Mucosa of descending colon (tissue), 3 donors: ENCODE measurements around the gene GRK3. TPM values are rescaled to one million over a fixed set of nuclear protein-coding genes. Genes with fewer than 3 reads are reported as not detected.

Experiments
- ATAC-seq: fragments of 200-7000 bp; cut with Tn5 transposase; one replicate; pipeline ENCODE4 v1.9.1; 2020; ENCODE audit warnings: mild to moderate bottlenecking, moderate library complexity
- DNase-seq, 3 donors: peaks; one replicate each; pipeline ENCODE4 v3.0.0-alpha.2; 2020
- H3K36me3 ChIP-seq: fragments of 200-600 bp; one replicate; pipeline ENCODE4 v1.8.0; 2021; ENCODE audit warnings: low read depth, mild to moderate bottlenecking
- H3K4me1 ChIP-seq: fragments of 200-600 bp; one replicate; pipeline ENCODE4 v1.8.0; 2021; ENCODE audit warnings: low read depth, mild to moderate bottlenecking
- H3K4me3 ChIP-seq: fragments of 200-600 bp; one replicate; pipeline ENCODE4 v1.8.0; 2021; ENCODE audit warnings: mild to moderate bottlenecking
- H3K9me3 ChIP-seq: fragments of 200-600 bp; one replicate; pipeline ENCODE4 v1.8.0; 2021; ENCODE audit warnings: mild to moderate bottlenecking
- CTCF ChIP-seq: fragments of 200-600 bp; IDR thresholded peaks from one replicate; pipeline ENCODE4 v1.8.0; 2022; ENCODE audit warnings: antibody characterized with exemption, mild to moderate bottlenecking
- intact Hi-C, 2 donors: fragments of 100-400 bp; cut with DNase I in 1 of 2; cut with micrococcal nuclease in 1 of 2; formaldehyde crosslinking; loops; one replicate each; pipeline versions ENCODE4 v1.11.0 to v1.11.1; 2022; cut with DNase I, micrococcal nuclease
- total RNA-seq, 3 donors: library from RNA; stranded (reverse); fragmentation: NEBNext Ultra II Directional in 2 of 3; extraction: Animal tissue kit (Norgen Biotek cat#: 25700) in 2 of 3; gene quantifications; one replicate each; pipeline versions ENCODE4 v1.2.1 to v1.2.4, GENCODE V29; 2021 to 2023
- donor health status: DM: no; HTN: no; CAD: no; lungs with moderate emphysema.
- donor health status: DM: no; HTN: no; CAD: no.
- donor health status: DM: no; HTN: yes; CAD: no.

Gene GRK3
- total RNA-seq, 3 donors from 2014 or later = 2.1 to 16.1 (median 3.2) TPM

- H3K4me1 ChIP-seq = no peaks in the 10 kb centered on the region
- DNase-seq = no peak
- no peak for TF ChIP-seq CTCF
- no peaks in the 10 kb centered on the region for H3K36me3 ChIP-seq
- no peak for ATAC-seq
- no peak overlapping the region for H3K4me3 ChIP-seq
- no peaks in the 10 kb centered on the region for H3K9me3 ChIP-seq
- intact Hi-C loops = no loop called here
Observed at GRCh38 chr22:25534724-25535123, 29.8 kb upstream of the GRK3 start.

- ATAC-seq (no peak), DNase-seq (no peak)
- intact Hi-C loops = no loop called here
- H3K36me3 ChIP-seq = no peaks in the 10 kb centered on the region
- no peaks in the 10 kb centered on the region for H3K9me3 ChIP-seq
- TF ChIP-seq CTCF = no peak
- no peaks in the 10 kb centered on the region for H3K4me1 ChIP-seq
- H3K4me3 ChIP-seq = no peak overlapping the region
Observed at GRCh38 chr22:25536589-25536988, 27.9 kb upstream of the GRK3 start.

- no peaks in the 10 kb centered on the region for H3K9me3 ChIP-seq
- ATAC-seq = no peak
- H3K4me3 ChIP-seq = no peak overlapping the region
- no peak for DNase-seq
- no peak for TF ChIP-seq CTCF
- no peaks in the 10 kb centered on the region for H3K4me1 ChIP-seq
- intact Hi-C loops = no loop called here
- no peaks in the 10 kb centered on the region for H3K36me3 ChIP-seq
Observed at GRCh38 chr22:25540166-25540907, 24.1 kb upstream of the GRK3 start.

GRCh38 chr22:25540908-25541660 lies 23.4 kb upstream of the GRK3 start:
- Histone ChIP-seq H3K4me3 (no peak overlapping the region), H3K4me1 (no peaks in the 10 kb centered on the region), H3K9me3 (no peaks in the 10 kb centered on the region), H3K36me3 (no peaks in the 10 kb centered on the region)
- no peak for TF ChIP-seq CTCF
- ATAC-seq = no peak
- intact Hi-C loops = no loop called here
- no peak for DNase-seq

- no peak for ATAC-seq
- Histone ChIP-seq H3K4me3 (no peak overlapping the region), H3K4me1 (no peaks in the 10 kb centered on the region), H3K9me3 (no peaks in the 10 kb centered on the region), H3K36me3 (no peaks in the 10 kb centered on the region)
- no peak for DNase-seq
- intact Hi-C loops = no loop called here
- no peak for TF ChIP-seq CTCF
Observed at GRCh38 chr22:25542191-25542590, 22.3 kb upstream of the GRK3 start.
